Measurements from ENCODE around the gene BRMS1.

The BRMS1 gene

DNA sequence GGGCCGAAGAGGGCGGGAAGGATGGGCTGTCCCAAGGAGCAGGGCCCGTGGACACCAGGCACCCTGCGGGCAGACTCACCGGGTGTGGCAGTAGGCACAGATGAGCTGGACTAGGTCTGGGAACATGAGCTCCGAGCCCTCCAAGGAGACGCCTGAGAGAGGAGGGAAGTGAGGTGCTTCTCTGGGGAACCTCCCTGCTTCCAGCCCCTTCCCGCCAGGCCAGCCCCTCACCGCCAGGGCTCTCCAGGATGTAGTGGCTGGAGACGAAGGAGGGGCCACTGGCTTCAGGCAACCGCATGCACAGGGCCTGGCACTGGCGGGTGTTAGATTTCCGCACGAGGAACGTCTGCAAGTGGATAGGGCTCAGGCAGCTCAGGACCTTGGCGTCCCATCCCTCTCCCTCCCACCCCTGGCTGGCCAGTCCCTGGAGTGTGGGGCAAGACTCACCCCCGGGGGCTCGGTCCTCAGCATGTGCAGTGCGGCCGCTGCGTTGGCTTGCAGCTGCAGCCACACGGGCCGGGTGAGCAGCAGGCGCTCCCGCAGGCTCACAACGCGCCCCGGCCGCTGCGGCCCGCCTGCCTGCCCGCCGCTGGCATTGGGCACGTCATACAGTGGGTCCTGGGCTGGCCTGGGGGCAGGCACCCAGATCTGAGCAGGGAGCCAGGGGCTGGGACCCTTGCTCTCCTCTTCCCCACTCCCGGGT lies 9.2 kb downstream of the BRMS1 start:
- Mint-ChIP-seq H3K4me3 (peak overlapping the region; percentile 67), H3K4me1 (ENCODE audit: low read depth) (peaks cover 28% of the 10 kb centered on the region), H3K27me3 (no peaks in the 10 kb centered on the region), H3K27ac (no peak overlapping the region), H3K36me3 (ENCODE audit: low read depth) (peaks cover 36% of the 10 kb centered on the region), H3K9me3 (no peaks in the 10 kb centered on the region)
- DNase-seq, result no peak

DNA sequence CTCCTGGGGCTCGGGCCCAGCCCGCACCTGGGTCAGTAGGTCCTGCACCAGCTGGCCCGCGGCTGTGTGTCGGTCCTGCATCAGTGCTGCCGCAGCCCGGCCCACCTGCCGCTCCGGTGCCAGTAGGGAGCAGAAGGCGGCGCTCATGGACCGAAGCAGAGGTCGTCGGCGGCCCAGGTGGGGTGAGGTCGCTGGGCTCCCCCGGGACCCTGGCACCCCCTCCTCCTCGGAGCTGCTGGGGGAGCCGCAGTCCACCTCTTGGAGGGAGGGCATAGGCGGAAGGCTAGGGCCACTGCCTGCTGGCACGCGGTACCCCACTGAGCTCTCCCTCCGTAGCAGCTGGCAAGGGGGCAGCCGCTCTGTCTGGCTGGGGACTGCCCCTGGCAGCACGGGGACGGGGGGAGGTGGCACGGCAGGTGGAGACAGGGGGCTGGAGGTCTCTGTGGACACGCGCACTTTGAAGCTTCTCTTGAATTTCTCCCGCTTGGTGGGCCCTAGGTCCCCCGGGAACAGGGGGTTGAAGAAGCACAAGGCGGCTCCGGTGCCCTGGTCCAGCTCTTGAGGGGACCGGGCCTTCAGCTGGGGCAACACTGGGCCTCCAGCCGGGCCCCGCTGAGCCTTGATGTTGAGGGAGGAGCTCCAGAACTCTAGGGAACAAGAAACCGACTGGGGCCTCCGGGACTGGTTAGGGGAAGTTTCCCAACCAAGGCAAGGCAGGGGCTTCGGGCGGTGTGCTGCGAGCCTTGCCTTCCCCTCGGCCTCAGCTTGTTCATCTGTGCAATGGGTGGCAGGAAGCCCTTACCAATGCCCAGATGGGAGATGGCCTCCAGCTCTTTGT lies 10.1 kb downstream of the BRMS1 start:
- H3K27ac Mint-ChIP-seq, result no peak overlapping the region
- peaks cover 28% of the 10 kb centered on the region for H3K4me1 Mint-ChIP-seq (ENCODE audit: low read depth)
- peak overlapping the region; percentile 15 for H3K4me3 Mint-ChIP-seq
- H3K9me3 Mint-ChIP-seq, result no peaks in the 10 kb centered on the region
- no peak for DNase-seq
- no peaks in the 10 kb centered on the region for H3K27me3 Mint-ChIP-seq
- peaks cover 28% of the 10 kb centered on the region for H3K36me3 Mint-ChIP-seq (ENCODE audit: low read depth)

DNA sequence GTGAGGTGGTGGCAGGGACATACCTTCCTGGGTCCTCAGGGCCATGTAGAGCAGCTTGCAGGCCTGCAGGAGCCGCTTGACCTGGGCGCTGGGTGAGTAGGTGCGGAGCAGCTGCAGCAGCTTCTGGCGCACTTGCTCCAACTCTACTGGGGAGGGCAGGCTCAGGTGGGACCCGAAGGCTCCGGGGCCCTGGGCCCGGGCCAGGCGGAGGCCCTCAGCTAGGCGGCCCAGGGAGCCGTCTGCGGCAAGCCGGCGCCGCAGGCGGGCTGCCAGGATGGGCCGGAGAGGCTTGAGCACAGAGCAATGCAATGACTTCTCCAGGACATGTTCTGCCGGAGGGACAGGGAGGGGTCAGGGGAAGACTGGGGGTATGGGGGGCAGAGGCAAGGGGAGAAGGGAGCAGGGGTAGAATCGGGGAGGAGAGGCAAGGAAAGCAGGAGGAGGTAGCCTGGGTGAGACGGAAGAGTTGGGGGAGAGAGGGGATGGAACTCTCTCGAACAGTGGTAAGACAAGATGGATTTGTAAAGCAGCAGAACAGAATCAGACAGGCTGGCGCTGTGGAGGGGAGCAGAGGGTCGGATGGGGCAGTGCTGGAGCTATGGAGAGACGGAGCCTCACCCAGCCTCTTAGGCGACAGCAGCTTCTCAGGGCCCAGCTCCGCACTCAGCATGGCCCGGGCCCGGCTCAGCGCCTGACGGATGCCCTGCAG lies 10.9 kb downstream of the BRMS1 start:
- H3K4me1 Mint-ChIP-seq (ENCODE audit: low read depth), result peaks cover 28% of the 10 kb centered on the region
- H3K36me3 Mint-ChIP-seq (ENCODE audit: low read depth), result peaks cover 22% of the 10 kb centered on the region
- no peak overlapping the region for H3K27ac Mint-ChIP-seq
- no peak for DNase-seq
- H3K4me3 Mint-ChIP-seq, result no peak overlapping the region
- no peaks in the 10 kb centered on the region for H3K9me3 Mint-ChIP-seq
- no peaks in the 10 kb centered on the region for H3K27me3 Mint-ChIP-seq

DNA sequence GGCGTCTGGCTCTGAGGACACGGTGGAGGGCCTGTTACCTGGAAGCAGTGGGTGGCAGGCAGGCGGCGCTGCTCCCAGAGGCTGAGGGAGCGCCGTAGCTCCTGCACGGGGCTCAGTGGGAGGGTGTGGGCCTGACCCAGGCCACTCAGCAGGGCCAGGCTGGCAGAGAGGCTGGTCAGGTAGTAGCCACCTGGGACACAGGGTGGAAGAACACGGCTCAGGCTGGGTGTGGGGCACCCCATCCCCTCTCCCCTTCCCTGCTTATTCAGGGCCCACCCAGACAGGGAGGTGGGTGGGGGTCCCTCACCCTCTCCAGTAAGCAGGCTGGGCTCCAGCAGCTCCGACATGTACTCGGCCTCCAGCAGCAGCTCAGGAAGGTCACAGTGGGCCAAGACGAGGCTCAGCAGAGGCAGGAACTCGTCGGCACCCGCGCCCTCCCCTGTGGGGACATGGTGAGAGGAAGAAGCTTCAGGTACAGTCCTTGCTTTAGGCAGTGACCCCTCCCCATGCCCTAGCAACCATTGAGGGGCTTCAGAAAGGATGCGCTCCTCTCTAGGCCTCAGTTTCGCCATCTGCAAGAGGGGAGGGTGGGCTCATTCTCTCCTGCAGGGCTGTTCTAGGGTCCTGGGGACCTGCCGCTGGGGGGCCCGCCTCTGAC lies 11.6 kb downstream of the BRMS1 start:
- H3K27me3 Mint-ChIP-seq, result no peaks in the 10 kb centered on the region
- peaks cover 31% of the 10 kb centered on the region for H3K4me1 Mint-ChIP-seq (ENCODE audit: low read depth)
- no peak overlapping the region for H3K27ac Mint-ChIP-seq
- H3K9me3 Mint-ChIP-seq, result no peaks in the 10 kb centered on the region
- no peak overlapping the region for H3K4me3 Mint-ChIP-seq
- no peak for DNase-seq
- H3K36me3 Mint-ChIP-seq (ENCODE audit: low read depth), result peaks cover 15% of the 10 kb centered on the region

DNA sequence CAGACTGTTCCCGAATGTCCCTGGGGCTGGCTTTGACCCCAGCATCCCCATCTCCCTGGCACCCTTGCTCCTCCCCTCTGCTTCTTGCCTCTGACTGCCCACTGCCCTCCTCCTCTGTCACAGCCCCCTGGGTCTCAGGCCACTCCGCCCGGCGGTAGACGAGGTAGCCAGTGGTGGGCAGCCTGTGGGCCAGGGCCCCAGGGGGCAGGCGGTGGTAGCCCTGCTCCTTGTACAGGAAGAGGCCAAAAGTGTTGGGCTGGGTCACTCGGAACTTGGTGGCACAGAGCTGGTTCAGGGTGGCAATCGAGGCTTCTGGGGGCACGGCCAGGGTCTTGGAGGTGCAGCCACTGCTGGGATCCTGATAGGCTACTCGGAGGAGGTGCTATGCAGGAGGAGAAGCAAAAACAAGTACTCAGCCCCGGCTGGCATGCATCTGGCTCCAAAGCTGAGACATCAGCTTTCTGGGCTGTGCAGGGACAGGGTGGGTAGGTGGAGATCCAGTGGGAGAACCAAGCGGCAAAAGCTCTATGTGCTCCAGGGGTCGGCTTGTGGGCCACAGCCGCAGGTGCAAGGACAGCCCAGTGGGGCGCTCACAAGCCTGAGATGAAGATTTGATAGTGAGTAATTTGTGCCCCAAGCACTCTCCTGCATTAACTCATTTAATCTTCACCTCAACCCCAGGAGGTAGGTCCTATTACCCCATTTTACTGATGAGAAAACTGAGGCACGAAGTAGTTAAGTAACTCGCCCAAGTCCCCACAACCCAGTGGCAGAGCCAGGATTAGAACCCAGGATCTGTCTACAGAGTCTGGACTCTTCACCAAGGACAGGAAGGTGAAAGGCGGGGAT lies 12.3 kb downstream of the BRMS1 start:
- Mint-ChIP-seq H3K4me1 (ENCODE audit: low read depth) (peaks cover 34% of the 10 kb centered on the region), H3K4me3 (no peak overlapping the region), H3K36me3 (ENCODE audit: low read depth) (peaks cover 11% of the 10 kb centered on the region), H3K27me3 (no peaks in the 10 kb centered on the region), H3K27ac (no peak overlapping the region), H3K9me3 (no peaks in the 10 kb centered on the region)
- DNase-seq, result no peak

DNA sequence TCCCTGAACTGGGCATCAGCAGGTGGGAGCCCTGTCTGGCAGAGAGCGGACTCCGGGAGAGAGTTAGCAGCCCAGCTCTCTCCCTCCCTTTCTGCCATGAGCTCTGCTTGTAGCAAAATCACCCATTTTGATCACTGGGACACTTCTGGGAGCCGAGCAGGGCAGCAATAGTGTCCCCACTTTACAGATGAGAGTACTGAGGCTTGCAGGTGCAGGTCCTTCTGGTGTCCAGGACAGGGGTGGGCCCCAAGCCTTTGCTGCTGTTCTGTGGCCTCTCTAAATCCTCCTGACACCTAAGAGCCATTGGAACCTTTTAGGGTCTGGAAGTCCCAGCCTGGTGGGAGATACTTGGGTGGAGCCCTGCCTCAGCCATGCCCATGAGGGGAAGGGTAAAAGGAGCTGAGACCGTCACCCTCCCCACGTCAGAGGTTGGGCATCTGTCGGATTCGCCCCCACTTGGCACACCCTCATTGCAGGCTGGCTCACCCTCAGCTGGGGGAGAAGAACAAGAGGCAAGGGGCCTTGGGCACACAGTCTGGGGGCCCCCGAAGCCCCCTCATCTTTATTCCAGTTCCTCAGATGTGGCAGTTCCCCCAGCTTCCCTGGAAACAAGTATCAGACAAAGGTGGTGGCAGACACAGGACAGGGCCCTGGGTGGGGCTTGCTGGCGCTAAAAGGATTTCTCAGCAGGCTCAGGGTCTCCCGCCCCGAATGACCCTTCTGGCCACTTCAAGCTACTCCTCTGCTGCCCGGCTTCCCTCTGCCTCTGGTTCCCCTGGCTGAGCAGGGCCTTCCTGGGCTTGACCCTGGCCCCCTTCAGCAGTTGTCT lies 13.1 kb downstream of the BRMS1 start:
- Mint-ChIP-seq H3K27ac (no peak overlapping the region), H3K9me3 (no peaks in the 10 kb centered on the region), H3K4me1 (ENCODE audit: low read depth) (peaks cover 33% of the 10 kb centered on the region), H3K27me3 (no peaks in the 10 kb centered on the region), H3K36me3 (ENCODE audit: low read depth) (peaks cover 2% of the 10 kb centered on the region), H3K4me3 (no peak overlapping the region)
- no peak for DNase-seq

DNA sequence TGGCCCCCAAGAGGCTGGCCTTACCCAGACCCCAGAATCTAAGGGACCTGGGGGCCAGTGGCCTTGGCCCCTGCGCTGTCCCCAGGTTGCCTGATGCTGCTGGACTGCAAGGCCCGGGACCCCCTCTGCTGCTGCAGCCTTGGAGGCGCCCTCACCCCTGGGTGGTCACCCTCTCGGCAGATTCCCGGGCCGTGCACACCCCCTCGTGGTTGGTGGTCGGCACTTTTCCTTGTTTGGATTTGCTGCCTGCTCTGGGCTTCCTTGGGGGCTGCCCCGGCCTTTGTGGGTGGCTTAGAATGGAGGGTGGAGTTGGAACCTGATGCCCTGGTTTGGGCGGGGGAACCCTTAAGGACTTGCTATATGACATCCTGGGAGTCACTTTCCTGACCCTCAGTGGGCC lies 14.0 kb downstream of the BRMS1 start:
- H3K4me1 Mint-ChIP-seq (ENCODE audit: low read depth), result peaks cover 32% of the 10 kb centered on the region
- no peak overlapping the region for H3K27ac Mint-ChIP-seq
- DNase-seq, result no peak
- H3K27me3 Mint-ChIP-seq, result no peaks in the 10 kb centered on the region
- no peaks in the 10 kb centered on the region for H3K9me3 Mint-ChIP-seq
- no peaks in the 10 kb centered on the region for H3K36me3 Mint-ChIP-seq (ENCODE audit: low read depth)
- no peak overlapping the region for H3K4me3 Mint-ChIP-seq

DNA sequence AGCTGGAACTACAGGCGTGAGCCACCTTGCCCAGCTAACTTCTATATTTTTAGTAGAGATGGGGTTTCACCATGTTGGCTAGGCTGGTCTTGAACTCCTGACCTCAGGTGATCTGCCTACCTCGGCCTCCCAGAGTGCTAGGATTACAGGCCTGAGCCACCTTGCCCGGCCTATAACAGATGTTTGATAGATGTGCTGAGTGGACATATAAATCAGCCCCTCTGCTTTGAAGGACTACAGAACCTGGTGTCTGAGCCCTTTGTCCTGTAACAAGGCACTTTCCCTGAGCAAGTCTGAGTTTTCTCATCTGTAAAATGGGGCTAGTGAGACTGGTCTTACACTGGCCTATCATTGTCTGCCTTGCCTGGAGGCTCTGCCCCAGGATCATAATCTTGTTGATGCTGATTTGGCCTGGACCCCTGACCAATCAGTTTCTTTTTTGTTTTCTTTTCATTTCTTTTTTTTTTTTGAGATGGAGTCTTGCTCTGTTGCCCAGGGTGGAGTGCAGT lies 15.7 kb downstream of the BRMS1 start:
- Mint-ChIP-seq H3K36me3 (ENCODE audit: low read depth) (no peaks in the 10 kb centered on the region), H3K27ac (no peak overlapping the region), H3K9me3 (no peaks in the 10 kb centered on the region), H3K4me3 (no peak overlapping the region), H3K4me1 (ENCODE audit: low read depth) (peaks cover 40% of the 10 kb centered on the region), H3K27me3 (no peaks in the 10 kb centered on the region)
- no peak for DNase-seq

DNA sequence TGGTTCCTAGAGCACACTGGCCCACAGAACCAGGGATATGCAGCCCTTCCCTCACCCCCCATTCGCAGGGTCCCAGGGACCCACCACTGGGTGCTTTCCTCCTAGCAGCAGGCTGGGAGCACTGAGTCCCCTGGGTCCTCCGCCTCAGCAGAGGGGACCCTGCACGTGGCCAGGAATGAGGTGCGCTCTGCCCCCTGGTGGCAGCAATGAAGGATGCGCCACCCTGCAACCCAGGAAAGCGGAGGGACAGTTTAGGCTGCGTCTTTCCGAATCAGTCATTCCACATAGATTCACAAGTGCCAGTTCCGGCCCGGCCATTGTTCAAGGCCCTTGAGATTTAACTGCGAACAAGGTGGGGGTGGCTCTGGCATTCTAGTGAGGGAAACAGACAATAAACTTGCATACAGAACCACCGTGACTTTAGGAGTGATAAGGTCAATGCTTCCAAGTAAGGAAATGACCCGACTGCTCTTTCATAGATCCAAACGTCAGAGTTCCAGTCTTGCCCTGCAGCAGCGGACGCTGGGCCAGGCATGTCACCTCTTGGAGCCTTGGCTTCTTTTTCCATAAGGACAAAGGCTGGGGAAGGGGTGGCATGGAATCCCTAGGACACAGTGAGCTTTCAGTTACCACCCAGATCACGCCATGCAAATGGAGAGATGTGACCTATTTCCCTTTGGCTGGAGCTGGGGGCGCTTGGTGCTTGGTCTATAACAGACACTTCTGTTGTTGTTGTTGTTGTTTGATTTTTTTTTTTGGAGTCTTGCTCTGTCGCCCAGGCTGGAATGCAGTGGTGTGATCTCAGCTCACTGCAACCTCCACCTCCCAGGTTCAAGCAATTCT lies 16.4 kb downstream of the BRMS1 start:
- Mint-ChIP-seq H3K9me3 (no peaks in the 10 kb centered on the region), H3K36me3 (ENCODE audit: low read depth) (no peaks in the 10 kb centered on the region), H3K4me1 (ENCODE audit: low read depth) (peaks cover 43% of the 10 kb centered on the region), H3K27ac (peak overlapping the region; percentile 50), H3K27me3 (no peaks in the 10 kb centered on the region), H3K4me3 (peak overlapping the region; percentile 41)
- DNase-seq, result peak; percentile 91

DNA sequence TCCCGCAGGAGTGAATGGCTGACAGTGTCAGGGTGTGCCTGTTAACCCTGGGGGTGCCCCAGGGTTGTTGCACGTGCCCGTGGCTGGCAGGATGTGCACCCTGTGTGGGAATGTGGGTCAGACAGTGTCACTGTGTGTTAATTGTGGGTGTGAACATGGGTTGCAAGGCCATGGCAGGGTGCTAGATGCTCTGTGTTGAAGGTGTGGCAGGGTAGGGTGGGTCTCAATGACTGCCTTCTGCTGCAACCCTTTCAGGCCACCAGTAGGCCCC lies 16.9 kb downstream of the BRMS1 start:
- Mint-ChIP-seq H3K9me3 (no peaks in the 10 kb centered on the region), H3K27me3 (no peaks in the 10 kb centered on the region), H3K4me3 (no peak overlapping the region), H3K4me1 (ENCODE audit: low read depth) (peaks cover 43% of the 10 kb centered on the region), H3K36me3 (ENCODE audit: low read depth) (no peaks in the 10 kb centered on the region), H3K27ac (peak overlapping the region; percentile 50)
- DNase-seq, result no peak

DNA sequence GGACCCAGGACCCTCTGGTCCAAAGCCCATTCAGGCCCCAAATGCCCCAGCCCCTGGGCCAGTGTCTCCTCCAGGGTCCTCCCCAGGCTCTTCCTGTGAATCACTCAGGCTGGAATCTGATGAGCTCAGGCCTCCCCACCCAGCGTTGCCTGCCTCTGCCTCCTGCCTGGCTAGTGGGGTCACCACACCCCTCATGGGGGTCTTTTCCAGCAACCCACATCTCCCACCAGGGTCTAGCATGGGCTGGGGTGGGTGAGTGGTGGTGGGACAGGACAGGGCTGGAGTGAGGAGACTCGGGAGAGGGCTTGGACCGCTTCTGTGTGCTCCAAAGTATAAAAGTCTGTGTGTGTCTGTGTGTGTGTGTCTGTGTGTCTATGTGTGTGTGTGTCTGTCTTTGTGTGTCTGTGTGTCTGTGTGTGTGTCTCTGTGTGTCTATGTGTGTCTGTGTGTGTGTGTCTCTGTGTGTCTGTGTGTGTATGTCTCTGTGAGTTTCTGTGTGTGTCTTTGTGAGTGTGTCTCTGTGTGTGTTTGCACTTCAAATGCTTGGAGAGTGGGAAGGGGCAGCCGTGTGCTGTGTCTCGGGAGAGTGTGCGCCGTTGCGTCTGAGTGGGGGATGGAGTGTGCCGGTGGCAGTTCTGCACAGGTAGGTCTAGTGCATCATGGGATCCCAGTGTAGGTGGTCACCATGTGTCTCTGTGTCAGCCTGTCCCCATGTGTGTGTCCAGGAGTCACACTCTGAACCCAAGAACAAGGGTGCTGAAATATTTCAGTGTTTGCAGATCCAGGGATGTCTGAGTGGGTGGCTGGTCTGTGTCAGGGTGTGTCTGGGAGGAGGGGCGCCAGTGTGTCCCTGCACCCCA lies 17.5 kb downstream of the BRMS1 start:
- no peaks in the 10 kb centered on the region for H3K9me3 Mint-ChIP-seq
- peak overlapping the region; percentile 50 for H3K27ac Mint-ChIP-seq
- no peaks in the 10 kb centered on the region for H3K27me3 Mint-ChIP-seq
- DNase-seq, result no peak
- peaks cover 46% of the 10 kb centered on the region for H3K4me1 Mint-ChIP-seq (ENCODE audit: low read depth)
- no peaks in the 10 kb centered on the region for H3K36me3 Mint-ChIP-seq (ENCODE audit: low read depth)
- no peak overlapping the region for H3K4me3 Mint-ChIP-seq
